GM04504 (cell line): ENCODE data around the gene APOL4.
A peak's percentile ranks its signal among the peaks of the same experiment; 100 is the strongest.
"Not testable (repeated sequence)": the region's sequence is repeated elsewhere in the genome, so short reads cannot be mapped to it uniquely, and the experiment has no call there.

Experiments used
- DNase-seq: peaks from one replicate; pipeline ENCODE4 v3.0.0-alpha.2; 2012; ENCODE audit warnings: low read depth

The APOL4 gene

DNA sequence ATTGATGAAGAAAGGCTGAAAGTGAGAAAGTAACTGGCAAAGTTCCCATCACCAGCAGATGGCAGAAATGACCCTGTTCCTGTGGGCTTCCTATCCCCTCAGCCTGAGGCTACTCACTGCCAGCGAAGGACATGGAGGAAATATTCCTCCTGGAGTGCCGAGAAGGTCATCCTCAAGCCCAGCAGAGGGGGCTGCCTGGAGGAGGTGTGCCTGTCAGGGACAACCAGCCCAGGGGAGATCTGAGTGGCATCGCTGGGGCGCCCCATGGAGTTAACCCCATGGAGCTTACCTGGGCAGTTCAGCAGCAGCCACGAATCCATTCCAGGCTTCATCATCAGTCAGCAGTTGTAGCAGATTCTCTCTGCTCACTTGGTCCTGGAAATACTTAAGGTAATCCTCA lies 29.4 kb upstream of the APOL4 start:
- DNase-seq, result not testable (repeated sequence)

DNA sequence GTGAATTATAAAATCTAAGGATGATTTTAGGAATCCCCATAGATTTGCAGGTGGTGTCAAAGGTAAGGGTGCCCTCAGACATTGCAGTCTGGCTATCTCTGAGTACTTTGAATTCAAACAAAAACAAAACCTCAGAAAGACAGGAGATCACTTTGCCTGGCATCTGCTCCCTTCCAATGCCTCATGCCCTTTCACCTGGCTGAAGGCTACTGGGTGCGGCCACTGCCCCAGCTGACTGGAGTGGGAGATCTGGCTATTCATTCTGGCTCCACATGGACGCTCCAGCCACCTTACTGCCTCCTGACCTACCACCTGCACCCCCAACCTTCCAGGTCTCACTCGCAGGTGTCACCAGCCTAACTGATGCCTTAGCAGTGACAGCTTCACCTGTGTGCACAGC lies 28.0 kb upstream of the APOL4 start:
- DNase-seq, result not testable (repeated sequence)

DNA sequence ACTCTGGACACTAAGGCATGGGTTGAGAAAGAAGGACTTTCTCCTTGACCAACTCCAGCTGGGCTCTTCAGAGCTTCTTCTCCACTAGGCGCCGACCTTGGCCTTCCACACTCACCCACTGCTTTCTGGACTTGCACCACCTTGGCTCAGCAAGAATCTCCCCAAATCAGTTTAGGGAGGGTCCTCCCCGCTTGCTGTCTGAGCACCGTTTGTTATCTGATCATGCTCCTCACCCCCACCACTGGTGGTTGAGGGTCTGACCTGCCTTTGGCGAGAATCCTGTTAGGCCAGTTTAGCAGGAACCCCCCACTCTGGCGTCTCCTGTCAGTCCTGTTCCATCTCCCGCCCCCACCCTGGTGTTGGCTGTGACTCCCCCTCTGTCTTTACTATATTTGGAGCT lies 27.3 kb upstream of the APOL4 start:
- DNase-seq, result no peak

GRCh38 chr22:36228369-36228768 lies 26.8 kb upstream of the APOL4 start:
- not testable (repeated sequence) for DNase-seq

DNA sequence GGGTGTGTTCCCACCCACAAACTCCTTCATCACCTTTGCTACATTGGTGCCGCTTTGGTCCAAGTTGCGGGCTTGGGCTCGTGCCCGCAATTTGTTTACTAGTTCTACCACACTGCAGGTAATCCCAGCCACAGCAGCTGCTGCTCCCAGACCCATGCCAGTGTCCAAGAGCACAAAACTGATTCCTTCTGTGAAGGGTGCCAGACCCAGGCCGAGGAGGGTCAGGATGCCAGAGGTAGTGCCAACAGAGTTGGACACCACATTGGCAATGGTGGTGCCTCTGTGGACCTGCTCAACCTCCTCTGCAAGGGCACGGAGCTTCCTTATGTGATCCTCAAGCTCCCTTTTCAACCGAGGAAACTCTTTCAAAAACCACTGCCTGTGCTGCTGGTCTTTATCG lies 26.2 kb upstream of the APOL4 start:
- no peak for DNase-seq

DNA sequence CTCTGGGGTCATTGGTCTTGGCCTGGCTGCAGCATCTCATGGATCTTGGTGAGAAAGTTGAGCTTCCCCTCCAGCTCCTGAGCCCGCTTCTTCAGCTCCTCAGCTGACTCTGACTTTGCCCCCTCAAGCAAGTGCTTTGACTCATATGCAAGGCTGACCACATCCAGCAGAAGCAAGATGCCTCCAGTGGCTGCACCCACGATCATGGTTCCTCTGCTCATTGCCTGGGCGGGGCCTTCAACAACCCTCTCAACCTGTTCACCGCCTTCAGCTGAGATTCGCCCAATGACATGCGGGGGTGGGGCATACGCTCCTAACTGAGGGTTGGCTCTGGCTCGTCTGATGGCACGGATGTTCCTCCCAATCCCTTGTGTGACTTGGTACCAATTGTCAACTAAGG lies 25.8 kb upstream of the APOL4 start:
- DNase-seq, result no peak

GRCh38 chr22:36226189-36226588 lies 24.6 kb upstream of the APOL4 start:
- no peak for DNase-seq

DNA sequence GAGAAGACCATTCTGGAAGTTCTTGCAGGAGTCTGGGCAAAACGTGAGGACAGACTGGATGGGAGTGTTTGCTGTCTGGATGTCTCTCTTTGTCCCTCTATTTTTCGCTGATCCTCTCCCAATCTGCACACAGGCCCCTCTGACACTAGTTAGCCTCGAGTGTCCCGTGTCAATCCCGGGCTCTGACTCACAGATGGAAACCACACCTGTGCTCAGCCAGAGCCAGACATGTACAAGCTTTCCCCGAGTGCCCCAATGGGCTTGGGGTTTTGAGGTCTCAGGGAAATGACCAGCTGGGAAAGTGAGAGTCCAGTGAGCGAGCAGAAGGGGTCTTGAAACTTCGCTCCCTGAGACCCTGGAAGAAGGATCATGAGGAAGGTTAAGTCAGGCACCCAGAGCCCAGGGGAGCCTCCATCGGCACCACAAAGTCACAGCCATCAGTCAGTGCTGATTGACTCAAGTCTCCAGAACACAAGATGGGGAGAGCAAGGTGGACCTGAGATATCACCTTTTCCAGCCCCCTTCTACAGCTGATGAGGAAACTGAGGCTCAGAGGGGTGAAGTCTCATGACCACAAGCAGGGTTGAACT lies 23.8 kb upstream of the APOL4 start:
- no peak for DNase-seq

GRCh38 chr22:36224245-36224644 lies 22.6 kb upstream of the APOL4 start:
- DNase-seq, result no peak

DNA sequence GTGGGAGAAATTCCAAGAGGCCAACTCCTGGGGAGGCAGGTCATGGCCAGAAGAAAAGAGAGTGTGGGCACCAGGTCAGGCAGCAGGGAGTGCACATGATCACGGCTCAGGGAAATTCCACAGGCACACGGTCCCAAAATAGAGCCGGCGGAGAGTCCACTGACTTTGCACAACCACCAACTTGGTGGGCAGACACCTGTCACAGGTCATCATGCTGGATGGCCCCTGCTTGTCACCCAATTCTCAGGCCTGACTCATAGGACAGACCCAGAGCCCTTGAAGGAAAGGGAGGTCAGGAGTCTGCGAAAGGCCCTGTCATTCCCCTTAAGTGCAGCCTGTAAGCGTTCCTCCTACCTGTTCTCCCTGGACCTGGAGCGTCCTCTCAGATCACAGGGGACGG lies 21.9 kb upstream of the APOL4 start:
- no peak for DNase-seq

GRCh38 chr22:36222887-36223450 lies 21.4 kb upstream of the APOL4 start:
- no peak for DNase-seq

DNA sequence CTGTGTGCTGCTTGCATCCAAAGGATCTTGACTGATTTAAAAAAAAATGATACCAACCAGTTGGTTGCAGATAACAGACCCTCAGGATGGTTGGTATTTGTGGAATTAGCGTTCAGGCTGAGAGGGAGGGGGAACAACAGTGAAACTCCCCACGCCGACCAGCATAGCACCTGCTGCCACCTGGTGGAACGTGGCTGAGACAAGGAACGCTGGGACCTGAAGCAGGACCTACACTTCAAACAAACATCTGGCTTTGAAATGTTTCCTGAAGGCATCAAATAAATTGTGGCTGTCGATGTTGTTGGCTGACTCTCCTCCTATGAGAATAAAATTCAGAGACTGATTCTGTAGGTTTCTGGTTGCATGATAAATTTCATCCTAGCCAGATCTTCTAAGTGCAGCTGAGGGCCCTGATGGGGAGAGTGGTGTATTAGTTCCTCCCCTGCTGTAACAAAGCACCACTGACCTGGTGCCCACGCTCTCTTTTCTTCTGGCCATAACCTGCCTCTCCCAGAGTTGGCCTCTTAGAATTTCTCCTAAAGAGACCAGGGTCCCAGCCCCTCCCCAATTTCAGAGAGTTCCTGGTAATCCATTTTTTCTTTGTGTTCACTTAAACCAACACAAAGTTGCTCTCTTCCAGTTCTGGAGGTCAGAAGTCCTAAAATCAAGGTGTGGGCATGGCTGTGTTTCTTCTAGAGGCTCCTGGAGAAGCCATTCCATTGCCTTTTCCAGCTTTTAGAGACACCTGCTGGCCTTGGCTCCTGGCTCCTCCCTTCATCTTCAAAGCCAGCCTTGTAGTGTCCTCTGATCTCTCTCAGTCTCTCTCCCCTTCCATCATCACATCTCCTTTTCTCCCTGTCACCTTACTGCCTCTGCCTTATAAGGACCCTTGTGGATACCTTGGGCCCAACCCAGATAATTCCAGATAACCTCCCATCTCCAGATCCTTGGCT lies 20.5 kb upstream of the APOL4 start:
- no peak for DNase-seq

GRCh38 chr22:36220451-36220921 lies 18.9 kb upstream of the APOL4 start:
- peak; percentile 48 for DNase-seq

DNA sequence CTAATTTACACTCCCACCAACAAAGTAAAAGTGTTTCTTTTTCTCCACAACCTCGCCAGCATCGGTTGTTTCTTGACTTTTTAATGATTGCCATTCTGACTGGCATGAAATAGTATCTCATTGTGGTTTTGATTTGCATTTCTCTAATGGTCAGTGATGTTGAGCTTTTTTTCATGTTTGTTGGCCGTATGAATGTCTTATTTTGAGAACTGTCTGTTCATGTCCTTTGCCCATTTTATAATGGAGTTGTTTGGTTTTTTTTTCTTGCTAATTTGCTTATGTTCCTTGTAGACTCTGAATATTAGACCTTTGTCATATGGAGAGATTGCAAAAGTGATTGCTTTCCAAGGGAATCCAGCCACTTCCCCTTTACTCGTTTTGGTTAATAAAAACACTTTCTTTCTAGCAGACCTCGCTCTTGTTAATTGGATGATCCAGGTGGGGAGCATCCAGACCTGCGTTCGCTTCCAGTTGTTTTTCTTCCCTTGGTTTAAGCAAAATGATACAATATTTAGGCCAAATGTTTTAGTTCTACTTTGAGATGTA lies 17.1 kb upstream of the APOL4 start:
- no peak for DNase-seq

DNA sequence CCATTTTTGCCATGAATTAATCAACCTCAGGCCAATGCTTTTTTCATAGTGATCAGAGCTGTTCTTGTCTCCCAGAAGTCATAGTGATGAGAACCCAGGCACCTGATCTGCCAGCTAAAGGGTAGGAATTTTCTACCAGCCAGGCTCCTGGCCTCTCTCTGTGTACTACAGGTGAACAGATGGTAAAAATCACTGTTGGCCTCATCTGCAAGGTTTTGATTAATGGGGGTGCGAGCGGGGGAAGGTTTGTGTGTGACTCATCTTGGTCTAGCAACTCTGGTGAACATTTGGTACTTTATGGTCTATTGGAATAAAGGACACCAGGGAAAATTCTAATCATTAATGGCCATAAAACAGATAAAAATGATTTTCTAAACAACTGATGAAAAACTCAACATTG lies 14.4 kb upstream of the APOL4 start:
- no peak for DNase-seq

GRCh38 chr22:36213586-36213985 lies 12.0 kb upstream of the APOL4 start:
- no peak for DNase-seq

- DNase-seq, result no peak
These were observed 11.3 kb upstream of the APOL4 start for GRCh38 chr22:36212901-36213300.

- no peak for DNase-seq
These were observed 9.7 kb upstream of the APOL4 start for GRCh38 chr22:36211237-36211861.

DNA sequence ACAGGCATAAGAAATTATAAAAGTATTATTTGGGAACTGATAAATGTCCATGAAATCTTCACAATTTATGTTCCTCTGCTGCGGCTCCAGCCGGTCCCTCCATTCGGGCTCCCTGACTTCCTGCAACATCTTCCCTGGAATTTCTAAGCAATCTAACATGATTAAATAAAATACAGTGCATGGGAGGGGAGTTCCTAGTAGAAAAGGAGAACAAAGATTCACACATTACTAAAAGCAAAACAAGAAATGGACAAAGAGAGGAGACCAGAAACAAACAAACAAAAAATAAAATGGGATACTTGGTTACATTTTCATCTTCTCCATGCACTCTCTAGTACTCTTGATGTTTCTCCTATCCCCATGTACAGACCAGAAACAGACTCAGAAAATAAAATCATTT lies 8.6 kb upstream of the APOL4 start:
- DNase-seq, result no peak

- not testable (repeated sequence) for DNase-seq
These were observed 7.9 kb upstream of the APOL4 start for GRCh38 chr22:36209488-36209908.

GRCh38 chr22:36208914-36209313 lies 7.3 kb upstream of the APOL4 start:
- DNase-seq, result no peak

- DNase-seq, result no peak
These were observed 6.7 kb upstream of the APOL4 start for GRCh38 chr22:36208162-36208765.
